Fibroblast of lung (primary cell): ENCODE data around the gene SPHK2. TPM values are rescaled to one million over a fixed set of nuclear protein-coding genes. Genes with fewer than 3 reads are reported as not detected.

Experiments
- DNase-seq, 2 donors: peaks; one replicate each; pipeline versions ENCODE4 v3.0.0 to v3.0.0-alpha.2; 2010; ENCODE audit warnings: low read depth in 2 of 2
- H2AFZ ChIP-seq: 2 replicates; pipeline ENCODE4 v1.5.1; 2012; ENCODE audit warnings: low read length, control low read depth, inconsistent platforms
- H3K27ac ChIP-seq: 2 replicates; pipeline ENCODE4 v1.5.1; 2011; ENCODE audit warnings: low read length, control low read depth; ENCODE audit not compliant: insufficient read depth
- H3K27me3 ChIP-seq: 2 replicates; pipeline ENCODE4 v1.5.1; 2011; ENCODE audit warnings: mild to moderate bottlenecking, low read length; ENCODE audit not compliant: control insufficient read depth, insufficient read depth
- H3K36me3 ChIP-seq: 2 replicates; pipeline ENCODE4 v1.5.1; 2011; ENCODE audit warnings: low read length; ENCODE audit not compliant: control insufficient read depth, insufficient read depth
- H3K4me1 ChIP-seq: 2 replicates; pipeline ENCODE4 v1.5.1; 2011; ENCODE audit warnings: low read length; ENCODE audit not compliant: control insufficient read depth, insufficient read depth; ENCODE audit errors: extremely low read depth
- H3K4me2 ChIP-seq: 2 replicates; pipeline ENCODE4 v1.5.1; 2011; ENCODE audit warnings: low read length, control low read depth; ENCODE audit not compliant: insufficient read depth; ENCODE audit errors: extremely low read depth
- H3K4me3 ChIP-seq, 4 experiments: fragments of 200-600 bp in 1 of 4; sonication (generic) in 1 of 4; replicated peaks in 1 of 4; 2 replicates each; pipeline ENCODE4 v1.5.1; 2011 to 2016; ENCODE audit warnings: low read length in 4 of 4, low read depth in 3 of 4, mild to moderate bottlenecking in 3 of 4, control low read depth in 2 of 4, inconsistent platforms in 1 of 4, mixed read lengths in 1 of 4; ENCODE audit not compliant: insufficient read depth in 1 of 4; ENCODE audit errors: control extremely low read depth in 1 of 4
- H3K79me2 ChIP-seq: 2 replicates; pipeline ENCODE4 v1.5.1; 2012; ENCODE audit warnings: mild to moderate bottlenecking, low read length, inconsistent platforms; ENCODE audit not compliant: control insufficient read depth, insufficient read depth
- H3K9ac ChIP-seq: 2 replicates; pipeline ENCODE4 v1.5.1; 2011; ENCODE audit warnings: mild to moderate bottlenecking, low read length, control low read depth; ENCODE audit not compliant: insufficient read depth
- H3K9me3 ChIP-seq: 2 replicates; pipeline ENCODE4 v1.5.1; 2012; ENCODE audit warnings: low read depth, low read length; ENCODE audit not compliant: control insufficient read depth, insufficient read depth
- H4K20me1 ChIP-seq: 2 replicates; pipeline ENCODE4 v1.5.1; 2011; ENCODE audit warnings: low read length; ENCODE audit not compliant: control insufficient read depth, insufficient read depth; ENCODE audit errors: extremely low read depth
- EZH2 ChIP-seq: IDR thresholded peaks from 2 replicates; pipeline ENCODE4 v1.5.1; 2012; ENCODE audit warnings: low read length, control low read depth, mild to moderate bottlenecking; ENCODE audit errors: missing control alignments
- polyA plus RNA-seq, 2 donors: library from polyadenylated mRNA; depleted of rRNA in 1 of 2; stranded (reverse) in 1 of 2; unstranded in 1 of 2; fragments of >200 nt; gene quantifications; 2 replicates each; pipeline ENCODE4 v1.2.1, GENCODE V29; 2011 to 2012; ENCODE audit warnings: missing spikeins in 1 of 2
- total RNA-seq: library from RNA; depleted of rRNA; stranded (reverse); fragments of >200 nt; gene quantifications from 2 replicates; pipeline ENCODE4 v1.2.1, GENCODE V29; 2014
- TF ChIP-seq, protein P1 (sequence below), 2 donors: IDR thresholded peaks in 1 of 2; conservative IDR thresholded peaks in 1 of 2; 1 replicate in 1 of 2; 2 replicates in 1 of 2; pipeline ENCODE4 v1.5.1; 2011 to 2012; ENCODE audit warnings: low read length in 2 of 2, control low read depth in 1 of 2, inconsistent platforms in 1 of 2, low read depth in 1 of 2, mild to moderate bottlenecking in 1 of 2

SPHK2 gene
- total and polyA plus RNA-seq, 2 donors (not counting 1 experiment from before 2014, with no cell fraction given): 3.4 to 9.6 TPM

- Histone ChIP-seq H2AFZ (no peak overlapping the region), H4K20me1 (no peaks in the 10 kb centered on the region), H3K4me3 (no peak overlapping the region), H3K9me3 (no peaks in the 10 kb centered on the region), H3K4me1 (peaks cover 20% of the 10 kb centered on the region), H3K27me3 (no peaks in the 10 kb centered on the region), H3K79me2 (no peaks in the 10 kb centered on the region), H3K36me3 (peaks cover 4% of the 10 kb centered on the region), H3K4me2 (no peak overlapping the region), H3K9ac (no peak overlapping the region), H3K27ac (no peak overlapping the region)
- DNase-seq: no peak
- TF ChIP-seq EZH2: no peak
- TF ChIP-seq, protein P1, sequence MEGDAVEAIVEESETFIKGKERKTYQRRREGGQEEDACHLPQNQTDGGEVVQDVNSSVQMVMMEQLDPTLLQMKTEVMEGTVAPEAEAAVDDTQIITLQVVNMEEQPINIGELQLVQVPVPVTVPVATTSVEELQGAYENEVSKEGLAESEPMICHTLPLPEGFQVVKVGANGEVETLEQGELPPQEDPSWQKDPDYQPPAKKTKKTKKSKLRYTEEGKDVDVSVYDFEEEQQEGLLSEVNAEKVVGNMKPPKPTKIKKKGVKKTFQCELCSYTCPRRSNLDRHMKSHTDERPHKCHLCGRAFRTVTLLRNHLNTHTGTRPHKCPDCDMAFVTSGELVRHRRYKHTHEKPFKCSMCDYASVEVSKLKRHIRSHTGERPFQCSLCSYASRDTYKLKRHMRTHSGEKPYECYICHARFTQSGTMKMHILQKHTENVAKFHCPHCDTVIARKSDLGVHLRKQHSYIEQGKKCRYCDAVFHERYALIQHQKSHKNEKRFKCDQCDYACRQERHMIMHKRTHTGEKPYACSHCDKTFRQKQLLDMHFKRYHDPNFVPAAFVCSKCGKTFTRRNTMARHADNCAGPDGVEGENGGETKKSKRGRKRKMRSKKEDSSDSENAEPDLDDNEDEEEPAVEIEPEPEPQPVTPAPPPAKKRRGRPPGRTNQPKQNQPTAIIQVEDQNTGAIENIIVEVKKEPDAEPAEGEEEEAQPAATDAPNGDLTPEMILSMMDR (conservative IDR thresholded peaks at IDR 0.05 in 1 of 2, IDR thresholded peaks at IDR 0.05 in 1 of 2; ENCODE audit: low read depth in 1 of 2, low read length in 2 of 2): no peak
These were observed 8.6 kb downstream of the SPHK2 start for GRCh38 chr19:48627865-48628314.

- no peak overlapping the region for H3K9ac ChIP-seq
- H3K79me2 ChIP-seq: no peaks in the 10 kb centered on the region
- peaks cover 21% of the 10 kb centered on the region for H3K4me1 ChIP-seq
- no peaks in the 10 kb centered on the region for H3K9me3 ChIP-seq
- H3K27ac ChIP-seq: no peak overlapping the region
- no peak overlapping the region for H3K4me3 ChIP-seq
- peaks cover 4% of the 10 kb centered on the region for H3K36me3 ChIP-seq
- no peaks in the 10 kb centered on the region for H3K27me3 ChIP-seq
- no peak overlapping the region for H2AFZ ChIP-seq
- no peak for DNase-seq
- TF ChIP-seq EZH2: no peak
- TF ChIP-seq, protein P1 (conservative IDR thresholded peaks at IDR 0.05 in 1 of 2, IDR thresholded peaks at IDR 0.05 in 1 of 2; ENCODE audit: low read depth in 1 of 2, low read length in 2 of 2): no peak
- H3K4me2 ChIP-seq: no peak overlapping the region
- no peaks in the 10 kb centered on the region for H4K20me1 ChIP-seq
These were observed 9.4 kb downstream of the SPHK2 start for GRCh38 chr19:48628486-48629296.

GRCh38 chr19:48629297-48629598, 9.9 kb downstream of the SPHK2 start:
- H3K27ac ChIP-seq: no peak overlapping the region
- H3K4me2 ChIP-seq: no peak overlapping the region
- no peak overlapping the region for H3K9ac ChIP-seq
- H3K36me3 ChIP-seq: peaks cover 4% of the 10 kb centered on the region
- DNase-seq: no peak
- H4K20me1 ChIP-seq: no peaks in the 10 kb centered on the region
- no peaks in the 10 kb centered on the region for H3K79me2 ChIP-seq
- TF ChIP-seq, protein P1 (conservative IDR thresholded peaks at IDR 0.05 in 1 of 2, IDR thresholded peaks at IDR 0.05 in 1 of 2; ENCODE audit: low read depth in 1 of 2, low read length in 2 of 2): no peak
- peaks cover 25% of the 10 kb centered on the region for H3K4me1 ChIP-seq
- H3K4me3 ChIP-seq: no peak overlapping the region
- H2AFZ ChIP-seq: no peak overlapping the region
- no peaks in the 10 kb centered on the region for H3K27me3 ChIP-seq
- no peaks in the 10 kb centered on the region for H3K9me3 ChIP-seq
